Dedifferentiated amniotic fluid mesenchymal stem cell (primary cell): Measurements from ENCODE around the gene GLYATL3.

Experiments
- DNase-seq: peaks from one replicate; pipeline ENCODE4 v3.0.0-alpha.2; 2016; ENCODE audit errors: extremely low spot score

GLYATL3 gene

GRCh38 chr6:49514571-49515484 lies 15.1 kb downstream of the GLYATL3 start:
- no peak for DNase-seq

GRCh38 chr6:49515485-49516146 lies 15.9 kb downstream of the GLYATL3 start:
- no peak for DNase-seq

DNA sequence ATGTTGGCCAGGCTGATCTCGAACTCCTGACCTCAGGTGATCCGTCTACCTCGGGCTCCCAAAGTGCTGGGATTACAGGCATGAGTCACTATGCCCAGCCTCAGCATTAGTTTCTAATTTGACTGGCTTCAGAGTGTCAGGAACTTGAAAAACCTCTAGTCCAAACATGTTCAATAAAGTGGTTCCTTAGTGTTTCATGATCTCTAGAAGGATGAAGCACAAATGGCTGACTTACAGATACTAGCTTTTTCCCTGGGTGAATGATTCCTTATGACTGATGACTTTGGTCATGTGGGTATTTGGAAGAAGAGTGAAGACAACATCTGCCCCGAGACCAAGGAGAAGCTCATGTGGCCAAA lies 16.4 kb downstream of the GLYATL3 start:
- DNase-seq = no peak

GRCh38 chr6:49517919-49518318 lies 18.2 kb downstream of the GLYATL3 start:
- DNase-seq = no peak

GRCh38 chr6:49519660-49520059 lies 19.9 kb downstream of the GLYATL3 start:
- DNase-seq = no peak

DNA sequence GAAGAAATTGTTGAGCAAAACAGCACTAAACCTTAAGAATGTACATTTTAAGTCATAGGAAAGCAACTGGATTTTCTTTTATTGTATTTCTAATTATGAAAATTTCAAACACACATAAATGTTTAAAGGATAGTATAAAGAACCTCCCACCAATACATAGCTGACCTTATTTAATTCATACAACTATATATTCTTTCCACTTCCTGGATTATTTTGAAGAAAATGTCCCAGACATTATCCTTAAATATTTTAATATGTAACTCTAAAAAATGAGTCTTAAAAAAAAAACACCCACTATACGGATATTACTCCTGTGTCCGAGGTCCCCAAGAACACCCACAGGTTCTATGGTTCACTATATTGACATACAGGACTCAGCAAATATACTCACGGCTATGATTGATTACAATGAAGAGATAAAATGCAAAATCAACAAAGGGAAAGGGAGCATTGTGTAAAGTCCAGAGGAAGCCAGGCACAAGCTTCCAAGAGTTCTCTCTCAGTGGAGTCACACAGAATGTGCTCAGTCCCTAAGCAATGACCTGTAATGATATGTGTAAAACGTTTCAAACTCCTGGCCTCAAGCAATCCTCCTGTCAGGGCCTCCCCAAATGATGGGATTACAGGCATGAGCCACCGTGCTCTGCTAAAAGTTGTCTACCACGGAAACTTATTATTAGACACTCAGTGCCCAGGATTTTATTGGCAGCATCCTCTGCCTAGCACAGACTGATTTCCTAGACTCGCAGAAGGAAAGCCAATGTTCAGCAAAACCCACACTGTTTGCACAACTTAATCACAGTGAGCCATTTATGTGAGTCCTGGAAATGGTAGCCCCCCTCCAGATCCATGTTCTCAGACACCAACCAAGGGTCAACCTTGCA lies 23.2 kb downstream of the GLYATL3 start:
- no peak for DNase-seq

DNA sequence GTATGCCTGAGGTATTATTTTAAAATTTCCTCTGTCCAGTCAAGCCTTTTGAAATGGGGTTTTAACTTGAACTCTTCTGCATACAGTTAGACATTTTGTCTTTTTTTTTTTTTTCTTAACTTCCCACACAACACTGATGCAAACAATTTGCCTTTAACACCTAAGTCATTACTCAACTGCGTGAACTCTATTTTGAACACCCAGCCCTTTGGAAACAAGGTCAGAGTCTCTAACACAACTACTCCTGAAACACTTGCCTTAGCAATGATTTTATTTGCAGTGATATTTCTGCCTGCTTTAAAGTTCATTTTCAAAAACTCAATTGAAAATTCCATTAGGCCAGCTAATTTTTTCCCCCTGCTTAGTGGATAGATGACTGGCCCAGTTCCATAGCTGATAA lies 24.2 kb downstream of the GLYATL3 start:
- DNase-seq = no peak

GRCh38 chr6:49524541-49524940 lies 24.8 kb downstream of the GLYATL3 start:
- no peak for DNase-seq

DNA sequence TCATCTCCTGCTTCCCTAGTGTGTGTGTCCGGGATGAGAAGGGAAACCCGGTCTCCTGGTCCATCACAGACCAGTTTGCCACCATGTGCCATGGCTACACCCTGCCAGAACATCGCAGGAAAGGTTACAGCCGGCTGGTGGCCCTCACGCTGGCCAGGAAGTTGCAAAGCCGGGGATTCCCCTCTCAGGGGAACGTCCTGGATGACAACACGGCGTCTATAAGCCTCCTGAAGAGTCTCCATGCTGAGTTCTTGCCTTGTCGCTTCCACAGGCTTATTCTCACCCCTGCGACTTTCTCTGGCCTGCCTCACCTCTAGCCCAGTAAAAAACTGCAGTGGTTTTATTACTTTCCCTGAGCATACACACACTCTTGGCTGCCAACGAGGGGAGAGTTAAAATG lies 26.9 kb downstream of the GLYATL3 start:
- no peak for DNase-seq

- no peak for DNase-seq
Measured at GRCh38 chr6:49527320-49527719, 27.6 kb downstream of the GLYATL3 start.

DNA sequence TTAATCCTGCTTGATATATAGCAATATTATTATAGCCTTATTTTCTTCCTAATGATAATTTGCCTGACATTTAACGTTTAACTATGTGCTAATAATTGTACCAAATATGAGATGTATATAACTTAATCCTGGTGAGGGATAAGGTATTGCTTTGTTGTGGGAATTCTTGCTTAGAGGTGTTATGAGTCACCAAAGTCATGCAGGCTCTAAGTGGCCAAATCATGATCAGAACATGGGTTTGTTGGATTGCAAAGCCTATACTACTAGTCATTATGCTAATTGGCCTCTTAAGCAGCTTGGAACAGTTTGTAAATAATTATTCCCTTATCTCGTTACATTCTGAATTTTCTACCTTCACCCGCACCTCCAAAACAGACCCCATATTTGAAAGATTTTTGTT lies 28.8 kb downstream of the GLYATL3 start:
- DNase-seq = no peak

GRCh38 chr6:49530141-49530776 lies 30.5 kb downstream of the GLYATL3 start:
- no peak for DNase-seq

DNA sequence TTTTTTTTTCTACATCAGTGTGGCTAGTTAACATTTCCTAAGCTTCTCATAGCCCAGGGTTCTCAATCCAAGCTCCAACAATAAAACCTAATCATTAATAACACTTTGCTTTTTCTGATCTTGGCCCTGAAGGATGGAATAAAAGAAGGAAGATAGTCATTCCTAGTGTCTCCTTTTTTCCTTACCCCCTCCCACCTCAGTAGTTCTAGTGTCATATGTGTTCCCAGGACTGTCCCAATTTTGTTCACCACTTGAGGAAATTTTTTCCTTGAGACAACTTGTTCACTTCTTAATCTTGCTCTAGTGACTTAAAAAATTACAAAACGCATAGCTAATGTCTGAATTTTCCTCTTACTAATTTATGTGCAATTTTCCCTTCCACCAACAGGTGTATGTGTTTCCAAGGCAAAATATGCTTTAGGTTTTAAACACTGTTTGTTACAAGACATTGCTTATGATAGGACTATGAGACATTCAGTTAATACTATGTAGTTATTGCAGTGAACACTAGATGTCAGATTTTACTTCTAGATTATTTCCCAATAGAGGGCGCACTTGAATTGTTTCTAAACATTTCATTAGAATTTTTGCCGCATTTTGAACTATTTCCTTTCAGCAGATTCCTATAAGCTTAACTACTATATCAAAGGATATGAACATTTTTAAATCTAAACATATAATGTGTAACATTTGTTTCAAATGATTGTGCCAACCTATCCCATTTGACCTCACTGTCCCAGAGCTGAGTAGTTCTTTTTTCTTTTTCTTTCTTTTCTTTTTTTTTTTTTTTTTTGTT lies 32.2 kb downstream of the GLYATL3 start:
- DNase-seq = peak; percentile 82

- no peak for DNase-seq
Measured at GRCh38 chr6:49535795-49536194, 36.1 kb downstream of the GLYATL3 start.

DNA sequence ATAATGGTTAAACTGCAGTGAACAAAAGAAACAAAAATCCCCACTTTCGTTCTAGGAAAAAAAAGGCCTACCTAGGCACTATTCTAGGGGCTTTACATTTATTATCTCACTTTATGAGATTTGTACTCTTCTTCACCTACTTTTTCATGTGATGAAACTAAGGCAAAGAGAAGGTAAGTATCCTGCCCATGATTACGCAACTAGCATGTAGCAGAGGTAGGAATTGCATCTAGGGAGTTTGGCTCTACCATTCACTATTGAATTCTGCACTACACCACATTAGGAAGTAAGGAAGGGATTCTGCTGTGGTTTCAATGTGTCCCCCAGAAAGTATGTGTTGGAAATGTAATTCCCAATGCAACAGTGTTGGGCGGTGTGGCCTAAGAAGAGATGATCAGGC lies 39.4 kb downstream of the GLYATL3 start:
- DNase-seq = no peak

- DNase-seq = no peak
Measured at GRCh38 chr6:49540614-49541013, 40.9 kb downstream of the GLYATL3 start.

GRCh38 chr6:49541210-49541724 lies 41.5 kb downstream of the GLYATL3 start:
- peak; percentile 31 for DNase-seq

DNA sequence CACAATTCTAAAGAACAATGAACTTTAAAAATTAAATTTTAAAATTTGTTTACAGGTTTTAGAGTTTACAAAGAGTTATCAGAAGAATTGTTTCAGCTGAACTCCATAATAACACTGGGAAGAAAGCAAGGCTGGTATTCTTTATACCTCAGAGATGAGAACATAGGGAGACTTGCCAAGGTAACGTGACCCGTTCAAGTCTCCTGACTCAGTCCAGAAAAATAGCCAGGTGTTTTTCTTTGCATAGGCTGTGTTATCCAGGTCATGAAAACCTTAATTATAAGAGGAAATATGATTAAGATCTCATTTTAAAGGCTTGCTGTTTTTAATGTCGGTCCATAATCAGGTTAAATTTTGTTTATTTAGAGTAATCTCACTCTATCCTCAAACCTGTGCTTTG lies 42.2 kb downstream of the GLYATL3 start:
- DNase-seq = no peak

DNA sequence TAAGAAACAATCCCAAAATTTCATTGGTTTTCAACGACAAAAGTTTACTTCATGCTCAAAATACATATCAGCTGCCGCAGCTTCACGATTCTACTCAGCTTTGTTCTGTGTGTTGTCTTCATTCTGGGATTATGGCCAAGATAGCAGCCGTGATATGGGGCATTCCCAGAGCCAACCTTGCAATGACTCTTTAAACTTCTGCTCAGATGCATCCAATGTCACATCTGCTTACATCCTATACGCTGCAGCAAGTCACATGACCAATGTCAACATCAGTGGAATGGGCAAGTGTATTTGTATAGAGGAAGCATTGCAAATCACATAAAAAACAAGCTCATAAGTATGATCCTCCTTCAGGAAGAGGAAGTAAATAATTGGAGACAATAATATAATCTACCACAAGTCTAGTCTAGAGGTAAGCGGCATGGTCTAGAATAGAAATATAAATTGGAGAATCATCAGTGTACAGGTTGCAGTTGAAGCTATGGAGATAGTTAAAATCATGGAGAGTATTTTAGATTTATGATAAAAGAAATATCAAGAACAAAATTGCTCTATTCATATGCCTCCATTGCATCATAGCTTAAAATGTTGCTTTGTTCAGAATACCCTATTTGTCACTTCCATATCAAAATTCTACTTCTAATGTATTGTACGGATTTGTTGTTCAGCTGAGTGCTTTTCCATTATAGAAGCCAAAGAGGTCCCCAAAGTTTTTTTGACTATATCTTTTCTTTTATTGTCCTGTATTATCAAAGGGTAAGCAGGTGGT lies 43.5 kb downstream of the GLYATL3 start:
- DNase-seq = no peak

DNA sequence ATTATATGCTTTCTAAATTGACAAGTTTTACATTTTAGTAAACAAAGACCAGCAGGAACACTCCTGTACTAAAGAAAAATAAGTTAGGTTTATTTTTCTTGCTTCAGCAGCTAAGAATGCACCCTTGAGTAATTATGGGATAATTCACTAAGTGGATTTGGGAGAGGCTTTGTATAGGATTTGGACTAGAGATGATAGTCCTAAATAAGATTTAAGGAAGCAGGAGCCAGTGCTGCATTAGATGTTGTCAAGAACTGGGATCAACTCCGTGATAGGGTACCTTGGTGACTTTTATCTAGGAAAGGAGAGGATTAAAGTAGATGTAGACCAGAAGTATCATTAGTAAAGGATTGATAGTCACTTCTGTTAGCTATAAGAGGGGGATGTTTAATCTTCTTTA lies 46.6 kb downstream of the GLYATL3 start:
- DNase-seq = no peak
